H1 (cell line): ENCODE measurements around the gene RPS27. TPM values are rescaled to one million over a fixed set of nuclear protein-coding genes. Genes with fewer than 3 reads are reported as not detected.

Experiments
- CTCF ChIA-PET: fragments of 300-600 bp; sonication (Branson Sonifier 250); formaldehyde crosslinking; loops from one replicate; lab custom pipeline; 2021; ENCODE audit not compliant: partially characterized antibody; lab: Charles Lee
- POLR2A ChIA-PET: fragments of 300-600 bp; sonication (Branson Sonifier 250); formaldehyde crosslinking; loops from one replicate; lab custom pipeline; 2021; ENCODE audit warnings: inconsistent platforms; ENCODE audit not compliant: partially characterized antibody; lab: Charles Lee
- DNase-seq, 2 experiments: peaks; one replicate each; pipeline versions ENCODE4 v3.0.0 to v3.0.0-alpha.2; 2010 to 2022; ENCODE audit warnings: low spot score in 2 of 2, low read depth in 1 of 2, mixed read lengths in 1 of 2
- FAIRE-seq: peaks from 2 replicates; lab custom pipeline; 2011; peaks lifted over from hg19 to GRCh38; lab: Jason Lieb, UNC
- H2AFZ ChIP-seq: 2 replicates; pipeline ENCODE4 v1.8.1; 2012; ENCODE audit warnings: low read length, inconsistent platforms
- H2AK5ac ChIP-seq: 2 replicates; pipeline ENCODE4 v1.6.1; 2013; ENCODE audit warnings: low read depth, low read length
- H2BK120ac ChIP-seq: replicated peaks from 2 replicates; pipeline ENCODE3; 2013; ENCODE audit warnings: low read depth, low read length, inconsistent platforms
- H2BK12ac ChIP-seq: 2 replicates; pipeline ENCODE4 v1.6.1; 2013; ENCODE audit warnings: low read depth, low read length
- H2BK15ac ChIP-seq: 2 replicates; pipeline ENCODE4 v1.6.1; 2013; ENCODE audit warnings: low read length
- H2BK20ac ChIP-seq: 2 replicates; pipeline ENCODE4 v1.6.1; 2013; ENCODE audit warnings: low read length
- H2BK5ac ChIP-seq: 2 replicates; pipeline ENCODE4 v1.6.1; 2013; ENCODE audit warnings: low read depth, low read length
- H3K14ac ChIP-seq: 2 replicates; pipeline ENCODE4 v1.6.1; 2013; ENCODE audit warnings: inconsistent platforms; ENCODE audit not compliant: insufficient read length
- H3K18ac ChIP-seq: 2 replicates; pipeline ENCODE4 v1.6.1; 2013; ENCODE audit warnings: low read length; ENCODE audit errors: extremely low read depth
- H3K23ac ChIP-seq: 2 replicates; pipeline ENCODE4 v1.6.1; 2013; ENCODE audit warnings: inconsistent platforms; ENCODE audit not compliant: insufficient read length
- H3K23me2 ChIP-seq: 2 replicates; pipeline ENCODE4 v1.6.1; 2013; ENCODE audit warnings: low read depth, low read length
- H3K27ac ChIP-seq: 2 replicates; pipeline ENCODE4 v1.6.1; 2011; ENCODE audit warnings: low read depth, low read length, inconsistent platforms
- H3K27me3 ChIP-seq, 4 experiments: replicated peaks in 1 of 4; 1 replicate in 1 of 4; 2 replicates in 3 of 4; pipeline versions ENCODE4 v1.6.1 to v1.8.1; 2011 to 2013; ENCODE audit warnings: low read length in 3 of 4, mild to moderate bottlenecking in 3 of 4, inconsistent platforms in 2 of 4, mixed read lengths in 2 of 4, moderate library complexity in 1 of 4; ENCODE audit not compliant: control insufficient read depth in 3 of 4, insufficient read depth in 3 of 4; ENCODE audit errors: extremely low read depth in 1 of 4
- H3K36me3 ChIP-seq, 4 experiments: 2 replicates each; pipeline versions ENCODE4 v1.6.1 to v1.8.1; 2011 to 2013; ENCODE audit warnings: mild to moderate bottlenecking in 4 of 4, low read length in 3 of 4, moderate library complexity in 2 of 4, control low read depth in 1 of 4, inconsistent platforms in 1 of 4; ENCODE audit not compliant: insufficient read depth in 4 of 4, control insufficient read depth in 2 of 4
- H3K4ac ChIP-seq: replicated peaks from 2 replicates; pipeline ENCODE3; 2013; ENCODE audit warnings: low read length, low read depth, mixed read lengths, inconsistent platforms; ENCODE audit not compliant: insufficient read length
- H3K4me1 ChIP-seq, 4 experiments: replicated peaks in 1 of 4; 1 replicate in 1 of 4; 2 replicates in 3 of 4; pipeline versions ENCODE4 v1.6.1 to v1.8.1; 2011 to 2013; ENCODE audit warnings: low read length in 3 of 4, inconsistent platforms in 2 of 4, mixed read lengths in 1 of 4; ENCODE audit not compliant: insufficient read depth in 4 of 4, control insufficient read depth in 3 of 4
- H3K4me2 ChIP-seq, 2 experiments: 2 replicates each; pipeline versions ENCODE4 v1.6.1 to v1.8.1; 2011 to 2013; ENCODE audit warnings: low read depth in 2 of 2, low read length in 2 of 2, control low read depth in 1 of 2, inconsistent platforms in 1 of 2, mild to moderate bottlenecking in 1 of 2; ENCODE audit not compliant: insufficient read depth in 1 of 2
- H3K4me3 ChIP-seq, 4 experiments: fragments of 200-600, 300-600 bp in 1 of 4; sonication (generic), shearing (Covaris generic), sonication (Bioruptor Twin) in 1 of 4; 2 replicates each; pipeline versions ENCODE4 v1.5.1 to v1.8.1; 2011 to 2016; ENCODE audit warnings: low read length in 4 of 4, low read depth in 3 of 4, control low read depth in 2 of 4, inconsistent platforms in 2 of 4, mild to moderate bottlenecking in 2 of 4, mixed read lengths in 1 of 4, moderate library complexity in 1 of 4; ENCODE audit not compliant: insufficient read depth in 2 of 4; ENCODE audit errors: extremely low read depth in 1 of 4
- H3K56ac ChIP-seq: replicated peaks from 2 replicates; pipeline ENCODE3; 2013; ENCODE audit warnings: low read depth, mild to moderate bottlenecking, mixed read lengths, low read length, inconsistent platforms; ENCODE audit not compliant: insufficient read length
- H3K79me1 ChIP-seq: 2 replicates; pipeline ENCODE4 v1.6.1; 2013; ENCODE audit warnings: low read depth, low read length, control low read depth
- H3K79me2 ChIP-seq, 2 experiments: 2 replicates each; pipeline versions ENCODE4 v1.6.1 to v1.8.1; 2012 to 2013; ENCODE audit warnings: low read length in 2 of 2, mild to moderate bottlenecking in 2 of 2, inconsistent platforms in 1 of 2; ENCODE audit not compliant: insufficient read depth in 2 of 2, control insufficient read depth in 1 of 2
- H3K9ac ChIP-seq, 4 experiments: replicated peaks in 1 of 4; 1 replicate in 1 of 4; 2 replicates in 3 of 4; pipeline versions ENCODE4 v1.6.1 to v1.8.1; 2011 to 2013; ENCODE audit warnings: low read depth in 3 of 4, low read length in 3 of 4, control low read depth in 2 of 4, mild to moderate bottlenecking in 2 of 4, moderate library complexity in 2 of 4, inconsistent platforms in 1 of 4; ENCODE audit errors: extremely low read depth in 1 of 4
- H3K9me3 ChIP-seq, 2 experiments: 2 replicates each; pipeline versions ENCODE4 v1.6.1 to v1.8.1; 2012 to 2013; ENCODE audit warnings: mild to moderate bottlenecking in 2 of 2, moderate library complexity in 2 of 2, control low read depth in 1 of 2, inconsistent platforms in 1 of 2, low read depth in 1 of 2, low read length in 1 of 2, mixed read lengths in 1 of 2; ENCODE audit not compliant: insufficient read depth in 2 of 2
- H4K20me1 ChIP-seq, 2 experiments: replicated peaks in 1 of 2; 2 replicates each; pipeline versions ENCODE3 to v1.8.1; 2011 to 2013; ENCODE audit warnings: inconsistent platforms in 2 of 2, low read length in 2 of 2, mild to moderate bottlenecking in 1 of 2; ENCODE audit not compliant: insufficient read depth in 2 of 2, control insufficient read depth in 1 of 2
- H4K5ac ChIP-seq: 2 replicates; pipeline ENCODE4 v1.6.1; 2013; ENCODE audit warnings: low read length, low read depth, mixed read lengths, inconsistent platforms; ENCODE audit not compliant: insufficient read length
- H4K8ac ChIP-seq: 2 replicates; pipeline ENCODE4 v1.8.0; 2013; ENCODE audit warnings: mild to moderate bottlenecking, moderate library complexity, low read length, inconsistent platforms; ENCODE audit not compliant: insufficient read depth; ENCODE audit errors: extremely low read depth
- H4K91ac ChIP-seq: replicated peaks from 2 replicates; pipeline ENCODE3; 2013; ENCODE audit warnings: low read length, mixed read lengths, inconsistent platforms; ENCODE audit not compliant: insufficient read length
- CHD1 ChIP-seq: IDR thresholded peaks from 2 replicates; pipeline ENCODE4 v1.6.1; 2012; ENCODE audit warnings: low read depth, low read length, improper control_type of control experiment
- GABPA ChIP-seq: IDR thresholded peaks from 2 replicates; pipeline ENCODE4 v1.6.1; 2011; ENCODE audit warnings: mild to moderate bottlenecking, low read length, moderate library complexity, borderline replicate concordance; ENCODE audit not compliant: insufficient read depth
- HDAC2 ChIP-seq, 2 experiments: fragments of 300-600 bp in 1 of 2; sonication (generic) in 1 of 2; IDR thresholded peaks; 2 replicates each; pipeline ENCODE4 v1.6.1; 2011 to 2012; ENCODE audit warnings: low read depth in 2 of 2, low read length in 2 of 2, mild to moderate bottlenecking in 2 of 2, moderate library complexity in 2 of 2, borderline replicate concordance in 1 of 2, inconsistent platforms in 1 of 2
- JUN ChIP-seq: IDR thresholded peaks from 2 replicates; pipeline ENCODE4 v1.6.1; 2011; ENCODE audit warnings: low read depth, mild to moderate bottlenecking, improper control_type of control experiment, low read length
- POLR2A ChIP-seq, 2 experiments: IDR thresholded peaks; 1 replicate in 1 of 2; 2 replicates in 1 of 2; pipeline ENCODE4 v1.6.1; 2011; ENCODE audit warnings: low read depth in 2 of 2, low read length in 2 of 2, mild to moderate bottlenecking in 2 of 2; ENCODE audit errors: control extremely low read depth in 1 of 2
- POLR2AphosphoS5 ChIP-seq: IDR thresholded peaks from 2 replicates; pipeline ENCODE4 v1.6.1; 2011; ENCODE audit warnings: low read depth, low read length
- RBBP5 ChIP-seq: IDR thresholded peaks from 2 replicates; pipeline ENCODE4 v1.7.1; 2012; ENCODE audit warnings: low read depth, mild to moderate bottlenecking, inconsistent platforms, low read length, moderate library complexity, borderline replicate concordance
- RFX5 ChIP-seq: IDR thresholded peaks from 2 replicates; pipeline ENCODE4 v1.6.1; 2011; ENCODE audit warnings: low read depth, low read length, improper control_type of control experiment, borderline replicate concordance
- SIN3A ChIP-seq, 2 experiments: IDR thresholded peaks in 1 of 2; conservative IDR thresholded peaks in 1 of 2; 2 replicates each; pipeline ENCODE4 v1.6.1; 2011 to 2012; ENCODE audit warnings: low read length in 2 of 2, improper control_type of control experiment in 1 of 2, low read depth in 1 of 2, mild to moderate bottlenecking in 1 of 2
- TAF1 ChIP-seq: IDR thresholded peaks from 2 replicates; pipeline ENCODE4 v1.6.1; 2011; ENCODE audit warnings: mild to moderate bottlenecking, low read depth, low read length
- WGBS, 2 experiments: shearing (Covaris generic) in 1 of 2; methylation state at CpG; one replicate each; pipeline versions ENCODE4 v1.1.6 to v1.1.7; 2013 to 2015; ENCODE audit warnings: low lambda C conversion rate in 2 of 2, mixed read lengths in 2 of 2, inconsistent platforms in 1 of 2, low coverage in 1 of 2, missing lambda C conversion rate in 1 of 2; ENCODE audit not compliant: insufficient replicate concordance in 2 of 2, insufficient coverage in 1 of 2, insufficient read length in 1 of 2; ENCODE audit errors: extremely low coverage in 1 of 2, missing lambda C conversion rate in 1 of 2; 5-methylcytosine and 5-hydroxymethylcytosine counted together
- polyA plus RNA-seq, 7 experiments: library from polyadenylated mRNA; depleted of rRNA in 3 of 7; stranded (reverse) in 5 of 7; unstranded in 2 of 7; fragments of >200 nt in 5 of 7; fragments of 200-250 nt in 2 of 7; gene quantifications; 1 replicate in 5 of 7; 2 replicates in 1 of 7; 4 replicates in 1 of 7; pipeline versions ENCODE4 v1.2.1 to v1.2.3, GENCODE V29; 2011 to 2013; ENCODE audit warnings: missing spikeins in 2 of 7, mixed read lengths in 2 of 7
- total RNA-seq: library from RNA; stranded (reverse); fragmentation: NEBNext Ultra II Directional; extraction: Animal tissue kit (Norgen Biotek cat#: 25700); gene quantifications from 2 replicates; pipeline ENCODE4 v1.2.1, GENCODE V29; 2021
- TF ChIP-seq, protein P1 (sequence below): IDR thresholded peaks from 2 replicates; pipeline ENCODE4 v1.6.1; 2012; ENCODE audit warnings: inconsistent platforms

Gene RPS27
- total and polyA plus RNA-seq, 2 of the 8 experiments (the other 6 are each of a cell fraction or from before 2014, with no cell fraction given): 1,810 to 3,155 TPM

DNA sequence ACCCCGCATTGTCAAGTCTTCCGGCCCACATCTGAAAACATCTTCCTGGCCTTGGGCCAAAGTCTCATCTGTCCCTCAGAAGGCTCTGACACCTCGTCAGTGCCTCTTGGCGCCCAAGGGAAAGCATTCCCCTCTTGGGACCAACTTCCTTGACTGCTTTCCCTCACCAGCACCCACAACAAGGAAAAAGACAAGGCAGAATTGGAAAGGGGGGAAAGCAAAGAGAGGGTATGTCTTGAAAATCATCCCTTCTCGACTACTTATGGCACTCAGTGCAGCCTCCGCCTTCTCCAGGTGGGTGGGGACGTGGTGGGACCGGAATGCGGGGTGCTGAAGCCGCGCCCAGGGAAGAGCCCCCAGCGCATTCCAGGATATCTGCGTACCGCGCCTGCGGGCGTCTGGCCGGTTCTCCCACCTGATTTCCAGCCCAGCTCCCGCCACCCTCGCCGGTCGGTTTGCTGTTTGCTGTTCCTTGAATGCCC, 26.7 kb upstream of the RPS27 start:
- peak overlapping the region; percentile 70 for H4K5ac ChIP-seq
- peaks cover 9 to 23% (median 14%) of the 10 kb centered on the region in 4 experiments for H3K4me1 ChIP-seq
- peaks cover 11 to 26% (median 19%) of the 10 kb centered on the region in 4 experiments for H3K36me3 ChIP-seq
- H2BK12ac ChIP-seq: peak overlapping the region; percentile 91
- H4K91ac ChIP-seq: peak overlapping the region; percentile 87
- H3K79me1 ChIP-seq: peaks cover 9% of the 10 kb centered on the region
- peaks cover 2% of the 10 kb centered on the region in 2 experiments for H4K20me1 ChIP-seq
- no peak overlapping the region for H2AFZ ChIP-seq
- no peak overlapping the region for H4K8ac ChIP-seq
- H3K27ac ChIP-seq: peak overlapping the region; percentile 89
- H3K27me3 ChIP-seq: no peaks in the 10 kb centered on the region
- 0 out of 2 replicates have a peak overlapping the region, but pooled peaks have one; percentile 41 for H2AK5ac ChIP-seq
- H3K14ac ChIP-seq: no peak overlapping the region
- peak overlapping the region; percentile 76 for H3K4ac ChIP-seq
- peak overlapping the region; percentile 79 for H3K56ac ChIP-seq
- no peak overlapping the region for H3K23ac ChIP-seq
- FAIRE-seq (no peak), DNase-seq (peak in 1 of 2 experiments; percentile 83)
- ChIA-PET POLR2A (interaction anchor here (1.0 to 15.7 kb wide), 15 partner anchors 8 to 292 kb away, joined by 3 to 454 read pairs (median 6); partner anchors contain the start of genes DENND4B, GATAD2B, JTB and RAB13), CTCF (interaction anchor here (0.6 to 2.8 kb wide), 6 partner anchors 11 to 321 kb away, joined by 3 to 19 read pairs (median 3); partner anchors contain the start of gene RAB13)
- peak overlapping the region; percentile 53 to 89 (median 68) for H3K4me3 ChIP-seq
- peak overlapping the region; percentile 86 to 98 for H3K4me2 ChIP-seq
- peaks cover 28% of the 10 kb centered on the region for H3K23me2 ChIP-seq
- H3K18ac ChIP-seq: peak overlapping the region; percentile 94; the same call in 1 of the 2 replicates
- H3K9me3 ChIP-seq: no peaks in the 10 kb centered on the region
- WGBS, 2 experiments: 1% methylated on average over 22 of the region's 22 CpGs; no CpG with 5 or more reads in 1 of the 2 experiments
- peaks cover 15 to 41% of the 10 kb centered on the region in 2 experiments for H3K79me2 ChIP-seq
- peak overlapping the region; percentile 10; the same call in 1 of the 2 replicates for H2BK15ac ChIP-seq
- peak overlapping the region; percentile 6 for H2BK120ac ChIP-seq
- peak overlapping the region; percentile 84 for H2BK5ac ChIP-seq
- peak overlapping the region; percentile 55 to 94 (median 71) for H3K9ac ChIP-seq
- no peak overlapping the region for H2BK20ac ChIP-seq
- TF ChIP-seq TAF1 (no peak; the same call in none of the 2 replicates), RFX5 (no peak), RBBP5 (peak; percentile 56; the same call in 1 of the 2 replicates), POLR2A (IDR thresholded peaks at IDR 0.05; ENCODE audit: control extremely low read depth in 1 of 2, low read depth in 2 of 2, low read length in 2 of 2) (peak in 1 of 2 experiments; percentile 81; a peak in 2 of 3 replicates), HDAC2 (IDR thresholded peaks at IDR 0.05; ENCODE audit: borderline replicate concordance in 1 of 2, low read depth in 2 of 2, low read length in 2 of 2) (peak in 1 of 2 experiments; percentile 52; a peak in 1 of 4 replicates), CHD1 (0 out of 2 replicates have a peak, but pooled peaks have one; percentile 18), POLR2AphosphoS5 (peak; percentile 80), JUN (no peak), GABPA (no peak), SIN3A (conservative IDR thresholded peaks at IDR 0.05 in 1 of 2, IDR thresholded peaks at IDR 0.05 in 1 of 2; ENCODE audit: low read depth in 1 of 2, low read length in 2 of 2) (peak in 1 of 2 experiments; percentile 21; a peak in 2 of 4 replicates)
- TF ChIP-seq, protein P1, sequence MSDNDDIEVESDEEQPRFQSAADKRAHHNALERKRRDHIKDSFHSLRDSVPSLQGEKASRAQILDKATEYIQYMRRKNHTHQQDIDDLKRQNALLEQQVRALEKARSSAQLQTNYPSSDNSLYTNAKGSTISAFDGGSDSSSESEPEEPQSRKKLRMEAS: 0 out of 2 replicates have a peak, but pooled peaks have one; percentile 43
